SK-N-SH treated with all-trans-retinoic acid at 6 μM for 48 hours (cell line): Measurements from ENCODE around the gene MRPS34.

Experiments
- ATAC-seq: fragments of 200-7000 bp; cut with Tn5 transposase; 3 replicates; pipeline ENCODE4 v1.9.1; 2020; ENCODE audit warnings: mild to moderate bottlenecking, moderate library complexity
- ARNTL ChIP-seq: fragments of 450-650 bp; formaldehyde crosslinking; IDR thresholded peaks from 2 replicates; pipeline ENCODE4 v1.5.0; 2020; ENCODE audit warnings: low read depth, mild to moderate bottlenecking, moderate library complexity, borderline replicate concordance
- BACH2 ChIP-seq: fragments of 250-450 bp; sonication (Bioruptor Pico); IDR thresholded peaks from 2 replicates; pipeline ENCODE4 v1.9.0; 2021; ENCODE audit warnings: mild to moderate bottlenecking, borderline replicate concordance
- ESRRG ChIP-seq: fragments of 250-450 bp; sonication (Bioruptor Pico); IDR thresholded peaks from 2 replicates; pipeline ENCODE4 v1.6.1; 2021; ENCODE audit warnings: mild to moderate bottlenecking
- GLIS3 ChIP-seq: fragments of 250-450 bp; sonication (Bioruptor Pico); IDR thresholded peaks from 2 replicates; pipeline ENCODE4 v1.5.0; 2020; ENCODE audit warnings: mild to moderate bottlenecking, moderate library complexity
- ISL1 ChIP-seq: fragments of 250-450 bp; sonication (Bioruptor Pico); IDR thresholded peaks from 2 replicates; pipeline ENCODE4 v2.1.2; 2022; ENCODE audit warnings: mild to moderate bottlenecking, moderate library complexity
- OSR1 ChIP-seq: fragments of 250-450 bp; sonication (Bioruptor Pico); IDR thresholded peaks from 2 replicates; pipeline ENCODE4 v1.8.0; 2022; ENCODE audit warnings: moderate library complexity, mild to moderate bottlenecking, inconsistent platforms
- PPARA ChIP-seq: fragments of 250-450 bp; sonication (Bioruptor Pico); IDR thresholded peaks from 2 replicates; pipeline ENCODE4 v1.5.0; 2020; ENCODE audit warnings: mild to moderate bottlenecking, borderline replicate concordance
- TCF4 ChIP-seq: fragments of 250-450 bp; sonication (Bioruptor Pico); IDR thresholded peaks from 2 replicates; pipeline ENCODE4 v1.8.0; 2021; ENCODE audit warnings: mild to moderate bottlenecking, moderate library complexity, borderline replicate concordance
- TOX ChIP-seq: fragments of 250-450 bp; sonication (Bioruptor Pico); IDR thresholded peaks from 2 replicates; pipeline ENCODE4 v1.8.0; 2021; ENCODE audit warnings: mild to moderate bottlenecking, moderate library complexity, borderline replicate concordance
- ZFP3 ChIP-seq: fragments of 250-450 bp; sonication (Bioruptor Pico); IDR thresholded peaks from 2 replicates; pipeline ENCODE4 v1.5.0; 2020; ENCODE audit warnings: mild to moderate bottlenecking, moderate library complexity
- ZNF565 ChIP-seq: fragments of 450-650 bp; formaldehyde crosslinking; conservative IDR thresholded peaks from 2 replicates; pipeline ENCODE4 v1.5.0; 2020; ENCODE audit warnings: low read depth, mild to moderate bottlenecking, moderate library complexity
- ZNF70 ChIP-seq: fragments of 450-650 bp; formaldehyde crosslinking; IDR thresholded peaks from 2 replicates; pipeline ENCODE4 v1.5.0; 2020; ENCODE audit warnings: mild to moderate bottlenecking, moderate library complexity
- TF ChIP-seq, protein P1 (sequence below): fragments of 250-450 bp; sonication (Bioruptor Pico); IDR thresholded peaks from 2 replicates; pipeline ENCODE4 v1.5.0; 2020; ENCODE audit warnings: mild to moderate bottlenecking, moderate library complexity
- TF ChIP-seq, protein P2 (sequence below): fragments of 250-450 bp; sonication (Bioruptor Pico); IDR thresholded peaks from 2 replicates; pipeline ENCODE4 v1.8.0; 2020; ENCODE audit warnings: mild to moderate bottlenecking, moderate library complexity, borderline replicate concordance
- TF ChIP-seq, protein P3 (sequence below): fragments of 250-450 bp; sonication (Bioruptor Pico); IDR thresholded peaks from 2 replicates; pipeline ENCODE4 v1.8.0; 2021; ENCODE audit warnings: low read depth, mild to moderate bottlenecking, moderate library complexity, borderline replicate concordance
- TF ChIP-seq, protein P4 (sequence below): fragments of 250-450 bp; sonication (Bioruptor Pico); IDR thresholded peaks from 2 replicates; pipeline ENCODE4 v1.5.1; 2021; ENCODE audit warnings: mild to moderate bottlenecking, moderate library complexity
- TF ChIP-seq, protein P5 (sequence below): fragments of 250-450 bp; sonication (Bioruptor Pico); IDR thresholded peaks from 2 replicates; pipeline ENCODE4 v1.5.1; 2020; ENCODE audit warnings: low read depth, mild to moderate bottlenecking, moderate library complexity

MRPS34 gene

DNA sequence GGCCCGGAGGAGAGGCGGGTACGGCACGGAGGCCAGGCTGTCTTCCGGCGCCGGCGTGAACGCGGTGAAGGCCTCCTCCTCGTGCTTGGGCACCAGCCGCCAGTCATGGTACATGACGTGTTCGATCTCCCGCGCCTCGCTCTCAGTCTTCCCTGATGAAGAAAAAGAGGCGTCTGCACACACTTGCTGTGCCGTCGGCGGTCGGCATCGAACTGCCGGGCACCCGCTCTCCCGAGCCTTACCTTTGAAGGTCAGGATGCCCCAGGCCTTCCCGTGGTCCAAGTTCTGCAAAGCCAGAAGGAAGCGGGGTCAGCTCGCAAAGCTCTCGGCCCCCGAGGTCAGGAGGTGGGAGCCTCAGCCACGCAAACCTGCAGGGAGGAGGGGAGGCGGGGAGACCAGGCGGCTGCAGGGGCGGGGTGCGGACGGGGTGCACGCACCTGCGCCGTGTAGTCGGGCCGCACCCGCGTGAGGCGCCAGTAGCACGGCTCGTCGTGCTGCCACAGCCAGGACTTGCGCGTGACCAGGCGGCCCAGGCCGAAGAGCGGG lies 499 bp downstream of the MRPS34 start, which contains the start of gene EME2 (continued):
- TF ChIP-seq, protein P1, sequence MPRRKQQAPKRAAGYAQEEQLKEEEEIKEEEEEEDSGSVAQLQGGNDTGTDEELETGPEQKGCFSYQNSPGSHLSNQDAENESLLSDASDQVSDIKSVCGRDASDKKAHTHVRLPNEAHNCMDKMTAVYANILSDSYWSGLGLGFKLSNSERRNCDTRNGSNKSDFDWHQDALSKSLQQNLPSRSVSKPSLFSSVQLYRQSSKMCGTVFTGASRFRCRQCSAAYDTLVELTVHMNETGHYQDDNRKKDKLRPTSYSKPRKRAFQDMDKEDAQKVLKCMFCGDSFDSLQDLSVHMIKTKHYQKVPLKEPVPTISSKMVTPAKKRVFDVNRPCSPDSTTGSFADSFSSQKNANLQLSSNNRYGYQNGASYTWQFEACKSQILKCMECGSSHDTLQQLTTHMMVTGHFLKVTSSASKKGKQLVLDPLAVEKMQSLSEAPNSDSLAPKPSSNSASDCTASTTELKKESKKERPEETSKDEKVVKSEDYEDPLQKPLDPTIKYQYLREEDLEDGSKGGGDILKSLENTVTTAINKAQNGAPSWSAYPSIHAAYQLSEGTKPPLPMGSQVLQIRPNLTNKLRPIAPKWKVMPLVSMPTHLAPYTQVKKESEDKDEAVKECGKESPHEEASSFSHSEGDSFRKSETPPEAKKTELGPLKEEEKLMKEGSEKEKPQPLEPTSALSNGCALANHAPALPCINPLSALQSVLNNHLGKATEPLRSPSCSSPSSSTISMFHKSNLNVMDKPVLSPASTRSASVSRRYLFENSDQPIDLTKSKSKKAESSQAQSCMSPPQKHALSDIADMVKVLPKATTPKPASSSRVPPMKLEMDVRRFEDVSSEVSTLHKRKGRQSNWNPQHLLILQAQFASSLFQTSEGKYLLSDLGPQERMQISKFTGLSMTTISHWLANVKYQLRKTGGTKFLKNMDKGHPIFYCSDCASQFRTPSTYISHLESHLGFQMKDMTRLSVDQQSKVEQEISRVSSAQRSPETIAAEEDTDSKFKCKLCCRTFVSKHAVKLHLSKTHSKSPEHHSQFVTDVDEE (CRISPR knock-in tag): no peak

DNA sequence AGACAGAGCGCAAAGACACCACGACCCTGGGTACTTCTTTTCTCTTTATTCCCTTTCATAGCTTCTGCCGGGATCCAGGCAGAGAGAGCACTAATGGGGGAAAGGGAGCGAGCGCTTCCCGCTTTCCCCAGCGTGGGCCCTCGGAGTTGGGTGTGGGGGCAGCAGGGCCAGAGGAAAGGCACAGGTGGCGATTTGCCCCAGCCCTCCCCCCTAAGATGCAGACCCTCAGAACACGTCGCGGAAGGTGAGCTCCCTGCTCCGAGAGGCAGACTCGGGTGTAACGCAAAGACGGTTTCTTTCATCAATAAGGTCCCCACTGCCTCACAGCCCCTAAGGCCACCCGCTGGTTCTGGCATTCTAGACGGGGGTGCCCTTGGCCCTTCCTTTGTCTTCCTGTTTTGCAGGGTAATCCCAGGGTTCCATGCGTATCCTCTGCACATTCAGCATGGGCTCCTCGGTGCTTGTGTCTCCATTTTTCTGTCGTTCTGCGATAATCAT lies 1.0 kb downstream of the MRPS34 start:
- no peak for ATAC-seq
- TF ChIP-seq TOX (CRISPR knock-in tag): no peak
- TF ChIP-seq, protein P2, sequence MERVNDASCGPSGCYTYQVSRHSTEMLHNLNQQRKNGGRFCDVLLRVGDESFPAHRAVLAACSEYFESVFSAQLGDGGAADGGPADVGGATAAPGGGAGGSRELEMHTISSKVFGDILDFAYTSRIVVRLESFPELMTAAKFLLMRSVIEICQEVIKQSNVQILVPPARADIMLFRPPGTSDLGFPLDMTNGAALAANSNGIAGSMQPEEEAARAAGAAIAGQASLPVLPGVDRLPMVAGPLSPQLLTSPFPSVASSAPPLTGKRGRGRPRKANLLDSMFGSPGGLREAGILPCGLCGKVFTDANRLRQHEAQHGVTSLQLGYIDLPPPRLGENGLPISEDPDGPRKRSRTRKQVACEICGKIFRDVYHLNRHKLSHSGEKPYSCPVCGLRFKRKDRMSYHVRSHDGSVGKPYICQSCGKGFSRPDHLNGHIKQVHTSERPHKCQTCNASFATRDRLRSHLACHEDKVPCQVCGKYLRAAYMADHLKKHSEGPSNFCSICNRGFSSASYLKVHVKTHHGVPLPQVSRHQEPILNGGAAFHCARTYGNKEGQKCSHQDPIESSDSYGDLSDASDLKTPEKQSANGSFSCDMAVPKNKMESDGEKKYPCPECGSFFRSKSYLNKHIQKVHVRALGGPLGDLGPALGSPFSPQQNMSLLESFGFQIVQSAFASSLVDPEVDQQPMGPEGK (CRISPR knock-in tag): no peak
- TF ChIP-seq, protein P3, sequence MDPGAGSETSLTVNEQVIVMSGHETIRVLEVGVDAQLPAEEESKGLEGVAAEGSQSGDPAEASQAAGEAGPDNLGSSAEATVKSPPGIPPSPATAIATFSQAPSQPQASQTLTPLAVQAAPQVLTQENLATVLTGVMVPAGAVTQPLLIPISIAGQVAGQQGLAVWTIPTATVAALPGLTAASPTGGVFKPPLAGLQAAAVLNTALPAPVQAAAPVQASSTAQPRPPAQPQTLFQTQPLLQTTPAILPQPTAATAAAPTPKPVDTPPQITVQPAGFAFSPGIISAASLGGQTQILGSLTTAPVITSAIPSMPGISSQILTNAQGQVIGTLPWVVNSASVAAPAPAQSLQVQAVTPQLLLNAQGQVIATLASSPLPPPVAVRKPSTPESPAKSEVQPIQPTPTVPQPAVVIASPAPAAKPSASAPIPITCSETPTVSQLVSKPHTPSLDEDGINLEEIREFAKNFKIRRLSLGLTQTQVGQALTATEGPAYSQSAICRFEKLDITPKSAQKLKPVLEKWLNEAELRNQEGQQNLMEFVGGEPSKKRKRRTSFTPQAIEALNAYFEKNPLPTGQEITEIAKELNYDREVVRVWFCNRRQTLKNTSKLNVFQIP: no peak
- TF ChIP-seq ZFP3: no peak
- TF ChIP-seq, protein P4, sequence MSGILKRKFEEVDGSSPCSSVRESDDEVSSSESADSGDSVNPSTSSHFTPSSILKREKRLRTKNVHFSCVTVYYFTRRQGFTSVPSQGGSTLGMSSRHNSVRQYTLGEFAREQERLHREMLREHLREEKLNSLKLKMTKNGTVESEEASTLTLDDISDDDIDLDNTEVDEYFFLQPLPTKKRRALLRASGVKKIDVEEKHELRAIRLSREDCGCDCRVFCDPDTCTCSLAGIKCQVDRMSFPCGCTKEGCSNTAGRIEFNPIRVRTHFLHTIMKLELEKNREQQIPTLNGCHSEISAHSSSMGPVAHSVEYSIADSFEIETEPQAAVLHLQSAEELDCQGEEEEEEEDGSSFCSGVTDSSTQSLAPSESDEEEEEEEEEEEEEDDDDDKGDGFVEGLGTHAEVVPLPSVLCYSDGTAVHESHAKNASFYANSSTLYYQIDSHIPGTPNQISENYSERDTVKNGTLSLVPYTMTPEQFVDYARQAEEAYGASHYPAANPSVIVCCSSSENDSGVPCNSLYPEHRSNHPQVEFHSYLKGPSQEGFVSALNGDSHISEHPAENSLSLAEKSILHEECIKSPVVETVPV (CRISPR knock-in tag): no peak
- TF ChIP-seq GLIS3 (CRISPR knock-in tag): no peak
- TF ChIP-seq PPARA (CRISPR knock-in tag): no peak
- TF ChIP-seq, protein P1 (CRISPR knock-in tag): no peak
- TF ChIP-seq ISL1: no peak
- TF ChIP-seq ZNF565 (CRISPR knock-in tag): no peak
- no peak for TF ChIP-seq ESRRG
- TF ChIP-seq OSR1 (CRISPR knock-in tag): no peak
- TF ChIP-seq, protein P5, sequence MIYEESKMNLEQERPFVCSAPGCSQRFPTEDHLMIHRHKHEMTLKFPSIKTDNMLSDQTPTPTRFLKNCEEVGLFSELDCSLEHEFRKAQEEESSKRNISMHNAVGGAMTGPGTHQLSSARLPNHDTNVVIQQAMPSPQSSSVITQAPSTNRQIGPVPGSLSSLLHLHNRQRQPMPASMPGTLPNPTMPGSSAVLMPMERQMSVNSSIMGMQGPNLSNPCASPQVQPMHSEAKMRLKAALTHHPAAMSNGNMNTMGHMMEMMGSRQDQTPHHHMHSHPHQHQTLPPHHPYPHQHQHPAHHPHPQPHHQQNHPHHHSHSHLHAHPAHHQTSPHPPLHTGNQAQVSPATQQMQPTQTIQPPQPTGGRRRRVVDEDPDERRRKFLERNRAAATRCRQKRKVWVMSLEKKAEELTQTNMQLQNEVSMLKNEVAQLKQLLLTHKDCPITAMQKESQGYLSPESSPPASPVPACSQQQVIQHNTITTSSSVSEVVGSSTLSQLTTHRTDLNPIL (CRISPR knock-in tag): no peak
- TF ChIP-seq BACH2 (CRISPR knock-in tag): no peak
- TF ChIP-seq ZNF70: no peak
- no peak for TF ChIP-seq ARNTL
- TF ChIP-seq TCF4: no peak
